Prostate gland (tissue), 2 donors: ENCODE measurements around the gene C5AR2.

ENCODE experiments used
- CTCF ChIP-seq, 4 experiments: fragments of 200-600 bp in 2 of 4; fragments of 450-650 bp in 2 of 4; sonication (generic) in 2 of 4; IDR thresholded peaks; 1 replicate in 3 of 4; 2 replicates in 1 of 4; pipeline ENCODE4 v1.5.1; 2016 to 2019; ENCODE audit warnings: antibody characterized with exemption in 4 of 4, mild to moderate bottlenecking in 2 of 4, moderate library complexity in 2 of 4
- POLR2A ChIP-seq: fragments of 450-650 bp; IDR thresholded peaks from one replicate; pipeline ENCODE4 v1.6.1; 2016; ENCODE audit warnings: antibody characterized with exemption, mild to moderate bottlenecking
- POLR2AphosphoS5 ChIP-seq: sonication (generic); formaldehyde crosslinking; IDR thresholded peaks from one replicate; pipeline ENCODE4 v1.6.1; 2017; ENCODE audit warnings: antibody characterized with exemption

- TF ChIP-seq CTCF (IDR thresholded peaks at IDR 0.05) (no peak), POLR2A (no peak), POLR2AphosphoS5 (no peak)
Measured at GRCh38 chr19:47352095-47352494, 20.1 kb downstream of the C5AR2 start.
